DOHH2 (cell line): ENCODE data around the gene ADH1A.

Experiments
- EZH2phosphoT487 ChIP-seq: fragments of 200-600 bp; sonication (generic); IDR thresholded peaks from 2 replicates; pipeline ENCODE4 v1.6.1; 2017; ENCODE audit warnings: borderline replicate concordance, mild to moderate bottlenecking, antibody characterized with exemption, low read length, moderate library complexity, mixed read lengths
- TF ChIP-seq, protein P1 (sequence below): fragments of 200-600 bp; sonication (generic); IDR thresholded peaks from one replicate; pipeline ENCODE4 v1.5.1; 2014; ENCODE audit warnings: antibody characterized with exemption, mild to moderate bottlenecking, low read depth, low read length; ENCODE audit not compliant: poor library complexity, severe bottlenecking

GRCh38 chr4:99300934-99301333 lies 10.1 kb upstream of the ADH1A start:
- TF ChIP-seq, protein P1, sequence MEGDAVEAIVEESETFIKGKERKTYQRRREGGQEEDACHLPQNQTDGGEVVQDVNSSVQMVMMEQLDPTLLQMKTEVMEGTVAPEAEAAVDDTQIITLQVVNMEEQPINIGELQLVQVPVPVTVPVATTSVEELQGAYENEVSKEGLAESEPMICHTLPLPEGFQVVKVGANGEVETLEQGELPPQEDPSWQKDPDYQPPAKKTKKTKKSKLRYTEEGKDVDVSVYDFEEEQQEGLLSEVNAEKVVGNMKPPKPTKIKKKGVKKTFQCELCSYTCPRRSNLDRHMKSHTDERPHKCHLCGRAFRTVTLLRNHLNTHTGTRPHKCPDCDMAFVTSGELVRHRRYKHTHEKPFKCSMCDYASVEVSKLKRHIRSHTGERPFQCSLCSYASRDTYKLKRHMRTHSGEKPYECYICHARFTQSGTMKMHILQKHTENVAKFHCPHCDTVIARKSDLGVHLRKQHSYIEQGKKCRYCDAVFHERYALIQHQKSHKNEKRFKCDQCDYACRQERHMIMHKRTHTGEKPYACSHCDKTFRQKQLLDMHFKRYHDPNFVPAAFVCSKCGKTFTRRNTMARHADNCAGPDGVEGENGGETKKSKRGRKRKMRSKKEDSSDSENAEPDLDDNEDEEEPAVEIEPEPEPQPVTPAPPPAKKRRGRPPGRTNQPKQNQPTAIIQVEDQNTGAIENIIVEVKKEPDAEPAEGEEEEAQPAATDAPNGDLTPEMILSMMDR = no peak
- no peak for TF ChIP-seq EZH2phosphoT487
